ENCODE results near the gene TIMP2.
"Not testable (repeated sequence)": the region's sequence is repeated elsewhere in the genome, so short reads cannot be mapped to it uniquely, and the experiment has no call there.

TIMP2 gene

DNA sequence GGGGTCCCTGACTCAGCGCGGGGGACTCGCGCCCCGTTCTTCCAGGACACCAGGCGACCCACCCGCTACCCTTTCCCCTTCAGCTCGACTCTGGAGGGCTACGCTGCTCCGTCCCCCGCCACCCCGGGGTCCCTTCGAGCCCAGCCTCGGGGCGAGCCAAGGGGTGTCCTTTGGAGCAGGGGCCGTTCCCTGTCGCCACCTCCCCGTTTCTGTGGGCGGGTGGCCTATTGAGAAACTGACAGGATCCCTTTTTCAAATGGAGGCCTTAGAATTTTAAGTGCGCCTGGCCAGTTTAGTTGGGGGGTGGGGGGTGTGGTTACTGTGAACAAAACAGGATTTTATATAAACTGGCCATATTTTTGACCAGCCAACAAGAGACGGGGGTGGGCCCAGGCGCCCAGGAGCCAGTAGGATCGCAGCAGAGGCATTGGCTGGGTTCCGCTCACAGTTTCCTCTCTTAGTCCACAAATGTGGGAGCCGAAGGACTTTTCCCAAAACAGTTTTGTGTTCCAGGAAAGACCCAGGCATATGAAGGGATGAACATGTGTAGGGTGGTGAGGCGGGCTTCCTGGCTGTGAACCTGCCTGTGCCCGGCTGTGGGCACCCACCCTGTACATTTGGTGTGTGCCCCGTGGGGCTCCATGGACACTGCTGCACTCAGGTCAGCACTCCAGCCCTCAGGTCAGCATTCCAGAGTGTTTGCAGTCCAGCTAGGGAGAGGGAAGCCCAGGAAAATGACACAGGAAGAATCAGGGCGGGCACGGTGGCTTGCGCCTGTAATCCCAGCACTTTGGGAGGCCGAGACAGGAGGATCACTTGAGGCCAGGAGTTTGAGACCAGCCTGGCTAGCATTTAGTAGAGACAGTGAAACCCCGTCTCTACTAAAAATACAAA is 722 bp upstream of the TIMP2 start:
- no peak for DNase-seq

GRCh38 chr17:78924481-78925151 is 571 bp downstream of the TIMP2 start:
- DNase-seq = no peak

DNA sequence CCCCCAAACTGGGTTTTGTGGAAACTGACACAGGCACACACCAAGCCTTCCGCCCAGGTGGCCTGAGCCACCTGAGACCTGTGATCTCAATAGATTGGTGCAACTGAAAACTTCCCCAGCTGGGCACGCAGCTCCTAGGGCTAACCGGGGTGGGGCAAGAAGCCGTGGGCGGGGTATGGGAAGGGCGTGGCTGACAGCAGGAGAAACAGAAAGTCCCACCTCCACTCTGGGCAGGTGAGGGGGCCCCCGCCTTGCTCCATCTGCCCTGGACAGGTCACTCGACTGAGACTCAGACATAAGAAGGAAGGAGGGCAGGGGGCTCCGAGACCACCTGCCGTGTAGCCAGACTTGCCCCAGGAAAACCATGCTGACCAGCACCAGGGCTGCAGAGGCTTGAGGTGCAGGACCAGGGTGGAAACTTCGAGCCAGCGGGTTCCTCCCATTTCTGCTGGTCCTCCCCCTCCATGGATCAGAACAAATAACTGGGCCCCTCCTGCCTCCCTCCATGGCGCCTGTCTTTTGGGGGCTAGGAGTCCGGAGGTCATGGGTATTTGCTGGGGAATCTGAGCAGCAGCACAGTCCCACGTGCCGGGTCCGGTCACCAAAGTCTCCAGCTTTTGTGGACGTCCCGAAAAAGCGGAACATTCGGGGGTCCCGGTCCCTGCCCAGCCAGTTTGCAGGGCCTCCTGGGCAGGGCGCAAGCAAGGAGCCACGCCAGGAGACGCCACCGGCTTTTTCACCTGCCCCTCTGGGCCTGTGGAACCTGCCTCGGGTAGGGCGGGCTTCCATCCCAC is 1.3 kb downstream of the TIMP2 start:
- no peak for DNase-seq

GRCh38 chr17:78922816-78923498 is 2.2 kb downstream of the TIMP2 start:
- no peak for DNase-seq

GRCh38 chr17:78921437-78921971 is 3.7 kb downstream of the TIMP2 start:
- DNase-seq = peak; percentile 36

DNA sequence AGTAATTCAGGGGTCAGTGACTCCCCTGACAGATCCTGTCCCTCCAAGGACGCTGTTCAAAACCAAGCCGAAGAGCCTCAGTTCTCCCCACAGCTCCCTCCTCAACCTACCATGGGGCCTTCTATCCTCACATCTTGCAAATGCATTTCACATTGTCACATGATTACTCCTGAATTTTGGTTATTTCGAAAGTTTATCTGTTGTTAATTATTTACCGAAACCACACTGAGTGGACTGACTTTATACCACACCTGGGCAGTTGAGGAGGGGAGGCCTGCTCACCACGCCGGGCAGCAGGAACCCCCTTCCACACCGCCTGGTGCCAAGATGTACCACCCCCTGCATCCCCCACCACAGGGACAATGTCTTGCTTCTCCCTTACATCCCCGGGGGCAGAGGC is 4.7 kb downstream of the TIMP2 start:
- DNase-seq = no peak

DNA sequence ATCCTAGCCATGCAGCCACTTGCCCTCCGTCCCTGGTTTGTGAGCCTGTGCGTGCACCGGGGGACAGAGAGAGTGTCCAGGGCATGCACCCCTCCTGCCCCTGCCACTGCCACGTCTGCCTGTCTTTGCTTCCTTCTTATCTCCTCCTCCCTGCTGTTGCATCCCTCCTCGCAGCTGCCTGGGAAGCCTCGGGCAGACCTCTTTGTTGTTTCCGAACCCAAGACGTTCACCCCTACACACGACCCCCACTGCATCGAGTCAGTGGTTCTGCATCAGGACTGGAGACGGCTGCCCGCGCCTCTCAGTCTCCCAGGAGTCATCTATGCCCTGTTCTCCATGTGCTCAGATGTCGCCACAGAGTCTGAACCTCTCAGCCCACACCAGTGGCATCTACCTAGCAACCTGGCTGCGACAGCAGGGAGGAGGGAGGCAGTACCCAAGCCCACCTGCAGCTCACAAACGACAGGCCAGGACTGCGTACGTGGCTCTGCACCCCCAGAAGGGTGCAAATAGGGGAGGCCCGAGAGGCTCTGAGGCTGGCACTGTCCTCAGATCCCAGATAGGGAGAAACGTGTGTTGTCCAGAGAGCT is 5.2 kb downstream of the TIMP2 start:
- DNase-seq = no peak

GRCh38 chr17:78918979-78919378 is 6.2 kb downstream of the TIMP2 start:
- DNase-seq = no peak

DNA sequence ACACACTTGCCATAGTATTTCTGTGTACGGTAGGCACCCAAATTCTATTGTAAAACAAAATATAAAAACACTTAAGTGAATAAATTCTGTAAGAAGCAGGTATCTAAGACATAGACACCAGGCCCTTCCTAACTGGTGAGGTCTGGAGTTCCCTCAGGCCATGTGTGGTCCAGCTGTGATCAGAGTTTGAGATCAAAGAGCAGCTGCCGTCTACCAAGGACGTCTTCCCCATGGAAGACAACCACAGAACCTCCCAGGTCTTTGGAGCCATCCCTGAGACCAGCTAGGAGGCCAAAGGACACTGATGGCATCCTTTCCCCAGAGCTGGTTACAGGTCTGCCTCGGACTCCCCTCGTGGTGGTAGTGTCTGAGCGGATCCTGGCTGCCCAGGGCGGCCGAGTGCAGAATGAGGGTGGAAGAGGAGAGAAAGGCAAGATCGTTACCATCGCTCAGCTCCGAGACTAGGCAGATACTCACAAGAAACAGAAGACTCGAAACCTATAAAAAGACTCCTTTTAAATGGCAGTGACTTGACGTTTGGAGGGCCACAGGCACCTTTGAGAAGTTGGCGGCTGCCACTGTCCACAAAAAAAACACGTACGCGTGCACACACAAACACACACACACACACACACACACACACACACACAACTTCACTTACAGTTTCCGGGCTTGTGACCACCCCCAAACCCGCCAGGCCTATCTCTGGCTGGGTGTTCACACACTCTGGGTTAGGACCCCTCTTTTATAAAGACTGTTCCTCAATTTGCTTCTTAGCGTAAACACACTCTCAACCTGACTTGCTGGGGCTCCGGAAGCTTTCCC is 7.5 kb downstream of the TIMP2 start:
- DNase-seq = no peak

- no peak for DNase-seq
Measured at GRCh38 chr17:78915872-78916632, 9.1 kb downstream of the TIMP2 start.

DNA sequence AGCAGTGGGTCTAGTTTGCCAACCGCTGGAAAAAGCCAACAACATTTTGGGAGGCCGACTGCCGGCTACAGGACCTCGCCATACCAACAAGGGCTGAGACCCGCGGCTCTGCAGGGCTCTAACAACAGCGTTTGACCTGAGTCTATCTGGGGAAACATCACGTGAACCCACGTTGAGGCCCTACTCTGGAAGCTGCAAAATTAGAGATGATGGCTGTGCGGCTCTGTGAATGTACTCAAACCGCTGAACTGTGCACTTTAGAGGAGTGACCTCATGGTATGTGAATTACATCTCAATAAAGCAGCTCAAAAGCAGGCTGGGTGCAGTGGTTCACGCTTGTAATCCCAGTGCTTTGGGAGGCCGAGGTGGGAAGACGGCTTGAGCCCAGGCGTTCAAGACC is 12.1 kb downstream of the TIMP2 start:
- DNase-seq = no peak

GRCh38 chr17:78912082-78912481 is 13.1 kb downstream of the TIMP2 start:
- no peak for DNase-seq

DNA sequence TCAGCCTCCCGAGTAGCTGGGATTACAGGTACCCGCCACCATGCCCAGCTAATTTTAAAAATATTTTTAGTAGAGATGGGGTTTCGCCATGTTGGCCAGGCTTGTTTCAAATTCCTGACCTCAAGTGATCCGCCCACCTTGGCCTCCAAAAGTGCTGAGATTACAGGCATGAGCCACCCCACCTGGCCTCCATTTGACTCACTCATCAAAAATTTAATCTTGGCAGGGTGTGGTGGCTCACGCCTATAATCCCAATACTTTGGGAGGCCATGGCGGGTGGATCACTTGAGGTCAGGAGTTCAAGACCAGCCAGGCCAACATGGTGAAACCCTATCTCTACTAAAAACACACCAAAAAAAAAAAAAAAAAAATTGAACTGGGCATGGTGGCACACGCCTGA is 13.6 kb downstream of the TIMP2 start:
- DNase-seq = not testable (repeated sequence)

DNA sequence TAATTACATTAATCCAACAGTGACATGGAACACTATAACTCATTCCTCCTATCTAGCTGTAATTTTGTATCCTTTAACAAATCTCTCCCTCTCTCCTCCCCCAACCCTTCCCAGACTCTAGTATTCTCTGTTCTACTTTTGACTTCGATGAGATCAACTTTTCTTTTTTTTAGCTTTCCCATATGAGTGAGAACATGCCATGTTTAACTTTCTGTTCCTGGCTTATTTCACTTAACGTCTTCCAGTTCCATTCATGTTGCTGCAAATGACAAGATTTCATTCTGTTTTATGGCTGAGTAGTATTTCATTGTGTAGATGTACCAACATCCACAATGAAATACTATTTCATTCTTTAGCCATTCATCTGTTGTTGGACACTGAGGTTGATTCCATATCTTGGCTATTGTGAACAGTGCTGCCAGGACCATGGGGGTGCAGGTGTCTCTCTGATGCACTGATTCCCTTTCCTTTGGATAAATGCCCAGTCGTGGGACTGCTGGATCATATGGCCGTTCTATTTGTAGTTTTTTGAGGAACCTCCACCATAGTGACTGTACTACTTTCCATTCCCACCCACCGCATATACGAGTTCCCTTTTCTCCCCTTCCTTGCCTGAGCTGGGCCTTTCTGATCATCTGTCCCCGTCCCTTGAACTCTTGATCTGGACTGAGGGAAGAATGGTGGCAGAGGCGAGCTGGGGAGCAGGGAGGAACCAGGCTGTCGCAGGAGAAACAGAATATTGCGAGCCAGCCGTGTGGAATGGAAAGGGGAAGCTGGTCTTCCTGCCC is 14.5 kb downstream of the TIMP2 start:
- peak; percentile 25 for DNase-seq

DNA sequence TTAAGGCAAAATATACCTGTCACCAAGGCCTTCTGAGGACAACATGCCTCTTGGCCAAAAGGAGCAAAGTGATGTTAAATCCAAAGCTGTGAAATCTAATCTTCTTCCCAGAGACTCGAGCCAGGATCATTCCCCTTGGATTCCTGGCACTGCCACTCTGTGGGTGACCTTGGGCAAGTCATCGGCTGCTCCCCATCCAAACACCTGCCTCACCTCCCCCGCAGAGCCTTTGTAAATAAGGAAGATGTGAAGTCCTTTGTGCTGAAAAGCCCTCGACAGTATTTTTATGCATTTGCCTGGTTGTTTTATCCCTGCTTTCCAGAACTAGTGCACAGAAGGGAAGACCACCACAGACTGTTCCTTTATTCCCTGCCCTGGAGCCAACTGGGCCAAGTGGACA is 16.8 kb downstream of the TIMP2 start:
- DNase-seq = no peak

DNA sequence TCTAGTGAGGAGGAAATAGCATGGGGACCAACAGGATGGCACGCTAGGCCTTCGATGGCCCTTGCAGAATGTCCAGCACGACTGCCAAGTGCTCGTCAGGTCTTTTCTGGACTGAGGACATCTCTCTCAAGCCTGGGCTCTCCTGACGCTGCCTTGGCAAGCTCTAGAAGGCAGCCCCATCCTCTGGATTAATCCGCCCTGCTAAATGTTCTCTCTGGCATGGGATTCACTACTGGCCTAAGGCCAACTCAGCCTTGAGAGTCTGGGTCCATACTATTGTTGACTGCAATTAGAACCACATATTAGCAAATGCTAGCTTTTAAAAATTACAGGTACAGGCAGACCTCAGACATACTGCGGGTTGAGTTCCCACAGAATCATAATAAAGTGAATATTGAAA is 19.6 kb downstream of the TIMP2 start:
- no peak for DNase-seq

GRCh38 chr17:78905116-78905515 is 20.1 kb downstream of the TIMP2 start:
- no peak for DNase-seq

DNA sequence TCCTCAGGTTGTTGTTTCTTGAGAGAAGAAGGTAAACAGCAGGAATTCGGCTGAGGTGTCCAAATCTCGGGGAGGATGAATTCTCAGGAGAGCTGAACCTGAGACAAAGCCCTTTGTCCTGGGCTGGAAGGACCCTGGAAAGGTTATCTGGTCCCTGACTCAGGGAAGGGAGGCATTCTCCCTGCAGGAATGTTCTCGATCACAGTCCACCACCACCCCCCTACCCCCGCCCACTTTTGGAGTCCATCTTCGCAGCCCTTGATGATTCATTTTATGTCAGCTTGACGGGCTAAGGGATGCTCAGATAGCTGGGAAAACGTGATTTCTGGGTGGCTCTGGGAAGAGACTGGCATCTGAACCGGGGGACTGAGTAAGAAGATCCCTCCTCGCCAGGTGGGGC is 20.8 kb downstream of the TIMP2 start:
- DNase-seq = no peak

- DNase-seq = no peak
Measured at GRCh38 chr17:78903101-78903779, 21.9 kb downstream of the TIMP2 start, which contains the start of gene CEP295NL. CEP295NL (minus strand) TSS chr17:78903201; CDS start chr17:78901828, 1,373 bp downstream.

Data from OCI-M1 (cell line).